CD14-positive monocyte (primary cell): Measurements from ENCODE around the gene SUN5. TPM values are rescaled to one million over a fixed set of nuclear protein-coding genes. Genes with fewer than 3 reads are reported as not detected.

Experiments used
- DNase-seq, 3 donors: peaks; one replicate each; pipeline ENCODE4 v3.0.0-alpha.2; 2011 to 2022
- H2AFZ ChIP-seq: 2 replicates; pipeline ENCODE4 v1.6.0; 2012; ENCODE audit warnings: mild to moderate bottlenecking, low read depth, low read length, inconsistent platforms; ENCODE audit not compliant: insufficient read depth, poor library complexity, severe bottlenecking
- H3K27ac ChIP-seq, 2 donors: 1 replicate in 1 of 2; 2 replicates in 1 of 2; pipeline ENCODE4 v1.5.1; 2012 to 2013; ENCODE audit warnings: low read length in 2 of 2, control low read depth in 1 of 2, inconsistent platforms in 1 of 2, low read depth in 1 of 2, mild to moderate bottlenecking in 1 of 2
- H3K27me3 ChIP-seq, 2 donors: one replicate each; pipeline versions ENCODE4 v1.6.0 to v1.6.1; 2011 to 2013; ENCODE audit warnings: low read length in 2 of 2; ENCODE audit not compliant: control insufficient read depth in 2 of 2, insufficient read depth in 2 of 2
- H3K36me3 ChIP-seq, 2 donors: replicated peaks in 1 of 2; 1 replicate in 1 of 2; 2 replicates in 1 of 2; pipeline versions ENCODE4 v1.5.1 to v1.6.1; 2012 to 2013; ENCODE audit warnings: low read length in 2 of 2, control low read depth in 1 of 2, inconsistent platforms in 1 of 2, mild to moderate bottlenecking in 1 of 2; ENCODE audit not compliant: insufficient read depth in 2 of 2, control insufficient read depth in 1 of 2
- H3K4me1 ChIP-seq, 2 donors: 1 replicate in 1 of 2; 2 replicates in 1 of 2; pipeline versions ENCODE4 v1.5.1 to v1.6.1; 2012 to 2013; ENCODE audit warnings: low read length in 2 of 2, control low read depth in 1 of 2, inconsistent platforms in 1 of 2, mild to moderate bottlenecking in 1 of 2, moderate library complexity in 1 of 2; ENCODE audit not compliant: insufficient read depth in 2 of 2, control insufficient read depth in 1 of 2
- H3K4me2 ChIP-seq: replicated peaks from 2 replicates; pipeline ENCODE3; 2012; ENCODE audit warnings: low read length, moderate library complexity, mild to moderate bottlenecking; ENCODE audit not compliant: poor library complexity, severe bottlenecking; ENCODE audit errors: extremely low read depth
- H3K4me3 ChIP-seq, 3 experiments: fragments of 200-600 bp in 1 of 3; sonication (generic) in 1 of 3; replicated peaks in 1 of 3; 1 replicate in 2 of 3; 2 replicates in 1 of 3; pipeline ENCODE4 v1.5.1; 2011 to 2013; ENCODE audit warnings: low read length in 3 of 3, mild to moderate bottlenecking in 3 of 3, control low read depth in 2 of 3, low read depth in 2 of 3, inconsistent platforms in 1 of 3, moderate library complexity in 1 of 3
- H3K79me2 ChIP-seq: 2 replicates; pipeline ENCODE4 v1.6.0; 2012; ENCODE audit warnings: mild to moderate bottlenecking, control low read depth, inconsistent platforms, low read length, moderate library complexity; ENCODE audit not compliant: insufficient read depth
- H3K9ac ChIP-seq: 2 replicates; pipeline ENCODE4 v1.6.0; 2017; ENCODE audit warnings: low read length, mild to moderate bottlenecking; ENCODE audit not compliant: insufficient read depth, poor library complexity, severe bottlenecking
- H3K9me3 ChIP-seq, 2 donors: replicated peaks in 1 of 2; 1 replicate in 1 of 2; 2 replicates in 1 of 2; pipeline versions ENCODE4 v1.5.1 to v1.6.1; 2012 to 2013; ENCODE audit warnings: low read length in 2 of 2, control low read depth in 1 of 2; ENCODE audit not compliant: control insufficient read depth in 1 of 2, insufficient read depth in 1 of 2
- H4K20me1 ChIP-seq: 2 replicates; pipeline ENCODE4 v1.6.0; 2012; ENCODE audit warnings: mild to moderate bottlenecking, low read length, control low read depth, moderate library complexity; ENCODE audit not compliant: insufficient read depth
- H3K27ac Mint-ChIP-seq, 7 donors: one replicate each; pipeline ENCODE4 v1.8.0; 2020; ENCODE audit warnings: mild to moderate bottlenecking in 7 of 7, mixed read lengths in 7 of 7, moderate library complexity in 6 of 7, inconsistent platforms in 2 of 7
- H3K27me3 Mint-ChIP-seq, 3 donors: one replicate each; pipeline ENCODE4 v1.8.0; 2021 to 2022; ENCODE audit warnings: low read depth in 3 of 3, mild to moderate bottlenecking in 3 of 3, mixed read lengths in 3 of 3, moderate library complexity in 3 of 3, inconsistent platforms in 1 of 3
- H3K36me3 Mint-ChIP-seq, 2 donors: one replicate each; pipeline ENCODE4 v1.8.0; 2020; ENCODE audit warnings: mixed read lengths in 2 of 2, inconsistent platforms in 1 of 2, mild to moderate bottlenecking in 1 of 2
- H3K4me1 Mint-ChIP-seq: one replicate; pipeline ENCODE4 v1.8.0; 2020; ENCODE audit warnings: mild to moderate bottlenecking, mixed read lengths
- H3K4me3 Mint-ChIP-seq, 2 donors: one replicate each; pipeline ENCODE4 v1.8.0; 2020; ENCODE audit warnings: mild to moderate bottlenecking in 2 of 2, mixed read lengths in 2 of 2, moderate library complexity in 1 of 2
- H3K9me3 Mint-ChIP-seq, 7 donors: one replicate each; pipeline ENCODE4 v1.8.0; 2020 to 2022; ENCODE audit warnings: mixed read lengths in 7 of 7, mild to moderate bottlenecking in 6 of 7, moderate library complexity in 6 of 7, inconsistent platforms in 2 of 7
- WGBS: methylation state at CpG from one replicate; pipeline ENCODE4 v1.1.5; 2013; ENCODE audit warnings: missing lambda C conversion rate; ENCODE audit not compliant: insufficient coverage; 5-methylcytosine and 5-hydroxymethylcytosine counted together
- intact Hi-C, 2 donors: fragments of 100-400 bp; cut with micrococcal nuclease; formaldehyde crosslinking; loops; one replicate each; pipeline versions ENCODE4 v1.15.0 to v1.15.1; 2023
- polyA plus RNA-seq, 3 donors: library from polyadenylated mRNA; depleted of rRNA in 1 of 3; unstranded in 2 of 3; stranded (reverse) in 1 of 3; fragments of 300-500 nt in 2 of 3; fragments of >200 nt in 1 of 3; fragmentation: Illumina TruSeq in 2 of 3; gene quantifications; 1 replicate in 2 of 3; 2 replicates in 1 of 3; pipeline ENCODE4 v1.2.3, GENCODE V29; 2012 to 2021
- TF ChIP-seq, protein P1 (sequence below): fragments of 200-600 bp; IDR thresholded peaks from one replicate; pipeline ENCODE4 v1.8.0; 2022; ENCODE audit warnings: antibody characterized with exemption, mild to moderate bottlenecking

Gene SUN5
- polyA plus RNA-seq, 3 donors, result not detected

DNA sequence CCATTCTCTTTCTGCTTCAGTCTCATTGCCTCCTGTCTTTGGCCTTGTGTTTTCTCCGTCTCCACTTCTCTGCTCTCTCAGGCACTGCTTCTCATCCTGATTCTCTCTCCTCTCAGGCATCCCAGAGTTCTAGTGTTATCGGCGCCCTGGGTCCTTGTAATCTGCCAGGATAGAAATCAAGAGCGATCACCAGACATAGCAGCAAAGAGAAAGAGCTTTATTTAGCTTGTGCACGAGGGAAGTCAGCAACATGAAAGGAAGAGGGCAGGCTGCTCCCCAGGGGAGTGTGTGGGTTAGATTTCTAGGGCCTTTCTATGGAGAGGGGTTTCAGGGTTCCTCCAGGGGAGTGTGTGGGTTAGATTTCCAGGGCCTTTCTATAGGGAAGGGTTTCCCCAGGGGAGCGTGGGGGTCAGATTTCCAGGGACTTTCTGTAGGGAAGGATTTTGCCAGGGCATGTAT is 32.5 kb downstream of the SUN5 start:
- Histone ChIP-seq H3K36me3 (no peaks in the 10 kb centered on the region), H3K27me3 (no peaks in the 10 kb centered on the region), H2AFZ (peak overlapping the region; percentile 74), H4K20me1 (no peaks in the 10 kb centered on the region), H3K9me3 (peaks cover 0 to 6% of the 10 kb centered on the region in 2 donors), H3K79me2 (no peaks in the 10 kb centered on the region), H3K27ac (peak overlapping the region in 1 of 2 donors; percentile 28), H3K9ac (peak overlapping the region; percentile 16), H3K4me3 (peak overlapping the region in 1 of 3 experiments; percentile 18), H3K4me1 (peaks cover 15% of the 10 kb centered on the region in 2 donors), H3K4me2 (peak overlapping the region; percentile 32)
- 0% methylated on average over 1 of the region's 6 CpGs for WGBS
- TF ChIP-seq, protein P1, sequence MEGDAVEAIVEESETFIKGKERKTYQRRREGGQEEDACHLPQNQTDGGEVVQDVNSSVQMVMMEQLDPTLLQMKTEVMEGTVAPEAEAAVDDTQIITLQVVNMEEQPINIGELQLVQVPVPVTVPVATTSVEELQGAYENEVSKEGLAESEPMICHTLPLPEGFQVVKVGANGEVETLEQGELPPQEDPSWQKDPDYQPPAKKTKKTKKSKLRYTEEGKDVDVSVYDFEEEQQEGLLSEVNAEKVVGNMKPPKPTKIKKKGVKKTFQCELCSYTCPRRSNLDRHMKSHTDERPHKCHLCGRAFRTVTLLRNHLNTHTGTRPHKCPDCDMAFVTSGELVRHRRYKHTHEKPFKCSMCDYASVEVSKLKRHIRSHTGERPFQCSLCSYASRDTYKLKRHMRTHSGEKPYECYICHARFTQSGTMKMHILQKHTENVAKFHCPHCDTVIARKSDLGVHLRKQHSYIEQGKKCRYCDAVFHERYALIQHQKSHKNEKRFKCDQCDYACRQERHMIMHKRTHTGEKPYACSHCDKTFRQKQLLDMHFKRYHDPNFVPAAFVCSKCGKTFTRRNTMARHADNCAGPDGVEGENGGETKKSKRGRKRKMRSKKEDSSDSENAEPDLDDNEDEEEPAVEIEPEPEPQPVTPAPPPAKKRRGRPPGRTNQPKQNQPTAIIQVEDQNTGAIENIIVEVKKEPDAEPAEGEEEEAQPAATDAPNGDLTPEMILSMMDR, result no peak
- intact Hi-C loops, result no loop called here
- peaks cover 2 to 3% (median 2%) of the 10 kb centered on the region in 3 donors for H3K27me3 Mint-ChIP-seq
- H3K27ac Mint-ChIP-seq, result no peak overlapping the region
- H3K9me3 Mint-ChIP-seq, result peaks cover 0 to 10% (median 3%) of the 10 kb centered on the region in 7 donors
- no peaks in the 10 kb centered on the region for H3K36me3 Mint-ChIP-seq
- H3K4me3 Mint-ChIP-seq, result no peak overlapping the region
- no peak for DNase-seq
- H3K4me1 Mint-ChIP-seq, result peaks cover 5% of the 10 kb centered on the region

DNA sequence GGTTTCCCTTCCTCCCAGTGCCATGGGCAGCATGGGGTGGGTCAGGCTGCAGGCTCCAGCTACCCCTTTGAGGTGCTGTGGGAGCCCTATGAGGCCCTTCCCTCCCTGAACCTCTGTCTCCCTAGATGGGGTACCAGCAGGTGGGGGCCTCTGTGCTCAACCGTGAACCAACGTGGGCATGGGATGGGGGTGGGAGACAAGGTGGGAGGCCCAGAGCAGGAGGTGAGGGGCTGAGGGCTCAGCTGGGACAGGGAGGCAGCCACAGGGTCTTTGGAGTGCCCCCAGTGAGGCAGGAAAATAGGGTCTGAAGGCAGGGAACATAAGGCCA is 33.3 kb downstream of the SUN5 start:
- 100% methylated on average over 2 of the region's 2 CpGs for WGBS
- no peaks in the 10 kb centered on the region for H3K79me2 ChIP-seq
- peak in 1 of 3 donors; percentile 1 for DNase-seq
- H3K9me3 ChIP-seq, result no peaks in the 10 kb centered on the region
- H3K27me3 ChIP-seq, result no peaks in the 10 kb centered on the region
- intact Hi-C loops, result no loop called here
- no peak overlapping the region for H3K27ac ChIP-seq
- no peak overlapping the region for H3K4me3 Mint-ChIP-seq
- peaks cover 15% of the 10 kb centered on the region in 2 donors for H3K4me1 ChIP-seq
- no peaks in the 10 kb centered on the region for H3K36me3 ChIP-seq
- TF ChIP-seq, protein P1, result no peak
- peak overlapping the region; percentile 74 for H2AFZ ChIP-seq
- H3K27ac Mint-ChIP-seq, result peak overlapping the region in 1 of 7 donors; percentile 37
- peaks cover 0 to 7% (median 0%) of the 10 kb centered on the region in 7 donors for H3K9me3 Mint-ChIP-seq
- no peaks in the 10 kb centered on the region for H3K36me3 Mint-ChIP-seq
- H3K4me1 Mint-ChIP-seq, result peaks cover 5% of the 10 kb centered on the region
- H3K9ac ChIP-seq, result no peak overlapping the region
- H3K27me3 Mint-ChIP-seq, result peaks cover 2 to 3% (median 2%) of the 10 kb centered on the region in 3 donors
- H4K20me1 ChIP-seq, result no peaks in the 10 kb centered on the region
- H3K4me3 ChIP-seq, result no peak overlapping the region
- no peak overlapping the region for H3K4me2 ChIP-seq
